H1 (cell line): Measurements from ENCODE around the gene OLA1. TPM values are rescaled to one million over a fixed set of nuclear protein-coding genes. Genes with fewer than 3 reads are reported as not detected.

Source experiments
- SAP30 ChIP-seq: fragments of 300-600 bp; sonication (generic); IDR thresholded peaks from 2 replicates; pipeline ENCODE4 v1.7.1; 2012; ENCODE audit warnings: low read length, moderate library complexity, mild to moderate bottlenecking, inconsistent platforms; ENCODE audit not compliant: insufficient read depth, insufficient replicate concordance
- SRF ChIP-seq: IDR thresholded peaks from 2 replicates; pipeline ENCODE4 v1.6.1; 2011; ENCODE audit warnings: mild to moderate bottlenecking, low read depth, low read length, moderate library complexity
- polyA plus RNA-seq, 7 experiments: library from polyadenylated mRNA; depleted of rRNA in 3 of 7; stranded (reverse) in 5 of 7; unstranded in 2 of 7; fragments of >200 nt in 5 of 7; fragments of 200-250 nt in 2 of 7; gene quantifications; 1 replicate in 5 of 7; 2 replicates in 1 of 7; 4 replicates in 1 of 7; pipeline versions ENCODE4 v1.2.1 to v1.2.3, GENCODE V29; 2011 to 2013; ENCODE audit warnings: missing spikeins in 2 of 7, mixed read lengths in 2 of 7
- total RNA-seq: library from RNA; stranded (reverse); fragmentation: NEBNext Ultra II Directional; extraction: Animal tissue kit (Norgen Biotek cat#: 25700); gene quantifications from 2 replicates; pipeline ENCODE4 v1.2.1, GENCODE V29; 2021
- TF ChIP-seq, protein P1 (sequence below): fragments of 300-600 bp; sonication (generic); IDR thresholded peaks from 2 replicates; pipeline ENCODE4 v1.7.1; 2012; ENCODE audit warnings: low read length, moderate library complexity, mild to moderate bottlenecking, inconsistent platforms; ENCODE audit not compliant: insufficient replicate concordance

OLA1 gene
- total and polyA plus RNA-seq, 2 of the 8 experiments (the other 6 are each of a cell fraction or from before 2014, with no cell fraction given), result 39.3 to 158 TPM

DNA sequence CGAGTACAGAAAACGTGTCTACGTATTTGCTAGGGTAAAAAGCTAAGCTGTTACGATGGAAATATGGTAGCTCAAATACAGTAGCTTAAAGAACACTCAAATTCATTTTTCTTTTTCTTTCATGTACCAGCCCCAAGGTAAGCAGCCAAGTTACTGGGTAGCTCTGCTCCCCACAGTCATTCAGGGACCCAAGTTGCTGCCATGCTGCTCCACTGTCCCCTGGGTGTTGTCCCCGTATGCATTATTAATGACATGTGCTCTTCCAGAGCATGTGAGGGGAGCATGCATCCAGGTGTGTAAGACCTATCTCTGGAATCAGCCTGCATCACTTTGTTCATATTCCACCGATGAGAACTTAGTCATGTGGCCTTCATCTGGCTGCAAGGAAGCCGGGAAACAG, 178.1 kb downstream of the OLA1 start (continued):
- TF ChIP-seq, protein P1, sequence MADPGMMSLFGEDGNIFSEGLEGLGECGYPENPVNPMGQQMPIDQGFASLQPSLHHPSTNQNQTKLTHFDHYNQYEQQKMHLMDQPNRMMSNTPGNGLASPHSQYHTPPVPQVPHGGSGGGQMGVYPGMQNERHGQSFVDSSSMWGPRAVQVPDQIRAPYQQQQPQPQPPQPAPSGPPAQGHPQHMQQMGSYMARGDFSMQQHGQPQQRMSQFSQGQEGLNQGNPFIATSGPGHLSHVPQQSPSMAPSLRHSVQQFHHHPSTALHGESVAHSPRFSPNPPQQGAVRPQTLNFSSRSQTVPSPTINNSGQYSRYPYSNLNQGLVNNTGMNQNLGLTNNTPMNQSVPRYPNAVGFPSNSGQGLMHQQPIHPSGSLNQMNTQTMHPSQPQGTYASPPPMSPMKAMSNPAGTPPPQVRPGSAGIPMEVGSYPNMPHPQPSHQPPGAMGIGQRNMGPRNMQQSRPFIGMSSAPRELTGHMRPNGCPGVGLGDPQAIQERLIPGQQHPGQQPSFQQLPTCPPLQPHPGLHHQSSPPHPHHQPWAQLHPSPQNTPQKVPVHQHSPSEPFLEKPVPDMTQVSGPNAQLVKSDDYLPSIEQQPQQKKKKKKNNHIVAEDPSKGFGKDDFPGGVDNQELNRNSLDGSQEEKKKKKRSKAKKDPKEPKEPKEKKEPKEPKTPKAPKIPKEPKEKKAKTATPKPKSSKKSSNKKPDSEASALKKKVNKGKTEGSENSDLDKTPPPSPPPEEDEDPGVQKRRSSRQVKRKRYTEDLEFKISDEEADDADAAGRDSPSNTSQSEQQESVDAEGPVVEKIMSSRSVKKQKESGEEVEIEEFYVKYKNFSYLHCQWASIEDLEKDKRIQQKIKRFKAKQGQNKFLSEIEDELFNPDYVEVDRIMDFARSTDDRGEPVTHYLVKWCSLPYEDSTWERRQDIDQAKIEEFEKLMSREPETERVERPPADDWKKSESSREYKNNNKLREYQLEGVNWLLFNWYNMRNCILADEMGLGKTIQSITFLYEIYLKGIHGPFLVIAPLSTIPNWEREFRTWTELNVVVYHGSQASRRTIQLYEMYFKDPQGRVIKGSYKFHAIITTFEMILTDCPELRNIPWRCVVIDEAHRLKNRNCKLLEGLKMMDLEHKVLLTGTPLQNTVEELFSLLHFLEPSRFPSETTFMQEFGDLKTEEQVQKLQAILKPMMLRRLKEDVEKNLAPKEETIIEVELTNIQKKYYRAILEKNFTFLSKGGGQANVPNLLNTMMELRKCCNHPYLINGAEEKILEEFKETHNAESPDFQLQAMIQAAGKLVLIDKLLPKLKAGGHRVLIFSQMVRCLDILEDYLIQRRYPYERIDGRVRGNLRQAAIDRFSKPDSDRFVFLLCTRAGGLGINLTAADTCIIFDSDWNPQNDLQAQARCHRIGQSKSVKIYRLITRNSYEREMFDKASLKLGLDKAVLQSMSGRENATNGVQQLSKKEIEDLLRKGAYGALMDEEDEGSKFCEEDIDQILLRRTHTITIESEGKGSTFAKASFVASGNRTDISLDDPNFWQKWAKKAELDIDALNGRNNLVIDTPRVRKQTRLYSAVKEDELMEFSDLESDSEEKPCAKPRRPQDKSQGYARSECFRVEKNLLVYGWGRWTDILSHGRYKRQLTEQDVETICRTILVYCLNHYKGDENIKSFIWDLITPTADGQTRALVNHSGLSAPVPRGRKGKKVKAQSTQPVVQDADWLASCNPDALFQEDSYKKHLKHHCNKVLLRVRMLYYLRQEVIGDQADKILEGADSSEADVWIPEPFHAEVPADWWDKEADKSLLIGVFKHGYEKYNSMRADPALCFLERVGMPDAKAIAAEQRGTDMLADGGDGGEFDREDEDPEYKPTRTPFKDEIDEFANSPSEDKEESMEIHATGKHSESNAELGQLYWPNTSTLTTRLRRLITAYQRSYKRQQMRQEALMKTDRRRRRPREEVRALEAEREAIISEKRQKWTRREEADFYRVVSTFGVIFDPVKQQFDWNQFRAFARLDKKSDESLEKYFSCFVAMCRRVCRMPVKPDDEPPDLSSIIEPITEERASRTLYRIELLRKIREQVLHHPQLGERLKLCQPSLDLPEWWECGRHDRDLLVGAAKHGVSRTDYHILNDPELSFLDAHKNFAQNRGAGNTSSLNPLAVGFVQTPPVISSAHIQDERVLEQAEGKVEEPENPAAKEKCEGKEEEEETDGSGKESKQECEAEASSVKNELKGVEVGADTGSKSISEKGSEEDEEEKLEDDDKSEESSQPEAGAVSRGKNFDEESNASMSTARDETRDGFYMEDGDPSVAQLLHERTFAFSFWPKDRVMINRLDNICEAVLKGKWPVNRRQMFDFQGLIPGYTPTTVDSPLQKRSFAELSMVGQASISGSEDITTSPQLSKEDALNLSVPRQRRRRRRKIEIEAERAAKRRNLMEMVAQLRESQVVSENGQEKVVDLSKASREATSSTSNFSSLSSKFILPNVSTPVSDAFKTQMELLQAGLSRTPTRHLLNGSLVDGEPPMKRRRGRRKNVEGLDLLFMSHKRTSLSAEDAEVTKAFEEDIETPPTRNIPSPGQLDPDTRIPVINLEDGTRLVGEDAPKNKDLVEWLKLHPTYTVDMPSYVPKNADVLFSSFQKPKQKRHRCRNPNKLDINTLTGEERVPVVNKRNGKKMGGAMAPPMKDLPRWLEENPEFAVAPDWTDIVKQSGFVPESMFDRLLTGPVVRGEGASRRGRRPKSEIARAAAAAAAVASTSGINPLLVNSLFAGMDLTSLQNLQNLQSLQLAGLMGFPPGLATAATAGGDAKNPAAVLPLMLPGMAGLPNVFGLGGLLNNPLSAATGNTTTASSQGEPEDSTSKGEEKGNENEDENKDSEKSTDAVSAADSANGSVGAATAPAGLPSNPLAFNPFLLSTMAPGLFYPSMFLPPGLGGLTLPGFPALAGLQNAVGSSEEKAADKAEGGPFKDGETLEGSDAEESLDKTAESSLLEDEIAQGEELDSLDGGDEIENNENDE, result no peak
- no peak for TF ChIP-seq SAP30
- TF ChIP-seq SRF, result no peak
